ENCODE data around the gene JMJD1C.

DNA sequence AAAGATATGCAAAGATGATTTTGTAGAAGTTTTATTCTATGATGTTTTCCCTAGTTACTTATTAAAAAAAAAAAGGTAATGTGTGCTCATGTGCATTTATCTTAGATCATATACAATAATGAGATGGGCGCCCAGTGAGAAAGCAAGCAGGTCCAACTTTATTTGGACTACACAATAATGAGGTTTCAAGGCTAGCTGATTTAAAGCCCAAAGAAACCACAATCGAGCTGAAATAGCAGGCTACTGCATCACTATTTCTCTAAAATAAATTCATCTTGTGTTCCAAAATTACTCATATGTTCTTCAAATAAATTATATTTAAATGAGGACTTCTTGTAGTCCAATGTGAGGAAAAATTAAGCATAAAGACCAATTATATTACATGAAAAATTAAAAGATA lies 110.1 kb downstream of the JMJD1C start:
- TF ChIP-seq CTCF (IDR thresholded peaks at IDR 0.05) (no peak), POLR2A (IDR thresholded peaks at IDR 0.05) (no peak)

Data from adrenal gland (tissue), 5 donors.